ENCODE data around the gene KRTAP12-2.
"Not testable (repeated sequence)": the region's sequence is repeated elsewhere in the genome, so short reads cannot be mapped to it uniquely, and the experiment has no call there.

KRTAP12-2 gene

DNA sequence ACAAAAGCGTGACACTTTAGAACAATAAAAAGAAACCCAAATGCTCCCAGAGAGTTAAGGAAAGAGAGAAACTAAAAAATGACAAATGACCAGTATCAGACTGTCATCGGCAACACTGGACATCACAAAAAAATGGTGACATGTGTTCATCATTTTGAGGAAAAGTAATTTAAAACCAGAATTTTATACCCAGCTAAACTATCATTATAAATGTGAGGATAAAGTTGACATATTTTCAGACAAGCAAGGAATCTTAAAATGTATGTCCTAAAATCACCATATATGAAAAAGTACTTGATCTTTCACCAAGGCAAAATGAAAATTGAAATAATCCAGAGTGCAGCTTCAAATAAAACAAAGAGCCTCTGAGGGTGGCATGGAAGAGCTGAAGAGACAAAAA, 21.8 kb downstream of the KRTAP12-2 start:
- DNase-seq (ENCODE audit: low spot score), result no peak
- TF ChIP-seq, protein P1, sequence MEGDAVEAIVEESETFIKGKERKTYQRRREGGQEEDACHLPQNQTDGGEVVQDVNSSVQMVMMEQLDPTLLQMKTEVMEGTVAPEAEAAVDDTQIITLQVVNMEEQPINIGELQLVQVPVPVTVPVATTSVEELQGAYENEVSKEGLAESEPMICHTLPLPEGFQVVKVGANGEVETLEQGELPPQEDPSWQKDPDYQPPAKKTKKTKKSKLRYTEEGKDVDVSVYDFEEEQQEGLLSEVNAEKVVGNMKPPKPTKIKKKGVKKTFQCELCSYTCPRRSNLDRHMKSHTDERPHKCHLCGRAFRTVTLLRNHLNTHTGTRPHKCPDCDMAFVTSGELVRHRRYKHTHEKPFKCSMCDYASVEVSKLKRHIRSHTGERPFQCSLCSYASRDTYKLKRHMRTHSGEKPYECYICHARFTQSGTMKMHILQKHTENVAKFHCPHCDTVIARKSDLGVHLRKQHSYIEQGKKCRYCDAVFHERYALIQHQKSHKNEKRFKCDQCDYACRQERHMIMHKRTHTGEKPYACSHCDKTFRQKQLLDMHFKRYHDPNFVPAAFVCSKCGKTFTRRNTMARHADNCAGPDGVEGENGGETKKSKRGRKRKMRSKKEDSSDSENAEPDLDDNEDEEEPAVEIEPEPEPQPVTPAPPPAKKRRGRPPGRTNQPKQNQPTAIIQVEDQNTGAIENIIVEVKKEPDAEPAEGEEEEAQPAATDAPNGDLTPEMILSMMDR (IDR thresholded peaks at IDR 0.05; ENCODE audit: extremely low read depth, insufficient read depth, missing control alignments), result no peak
- in situ Hi-C loops (cut with MboI; ENCODE audit: low pct_unique_long_range_greater_than_20kb, low sequenced_read_pairs, unreplicated experiment), result no loop called here

DNA sequence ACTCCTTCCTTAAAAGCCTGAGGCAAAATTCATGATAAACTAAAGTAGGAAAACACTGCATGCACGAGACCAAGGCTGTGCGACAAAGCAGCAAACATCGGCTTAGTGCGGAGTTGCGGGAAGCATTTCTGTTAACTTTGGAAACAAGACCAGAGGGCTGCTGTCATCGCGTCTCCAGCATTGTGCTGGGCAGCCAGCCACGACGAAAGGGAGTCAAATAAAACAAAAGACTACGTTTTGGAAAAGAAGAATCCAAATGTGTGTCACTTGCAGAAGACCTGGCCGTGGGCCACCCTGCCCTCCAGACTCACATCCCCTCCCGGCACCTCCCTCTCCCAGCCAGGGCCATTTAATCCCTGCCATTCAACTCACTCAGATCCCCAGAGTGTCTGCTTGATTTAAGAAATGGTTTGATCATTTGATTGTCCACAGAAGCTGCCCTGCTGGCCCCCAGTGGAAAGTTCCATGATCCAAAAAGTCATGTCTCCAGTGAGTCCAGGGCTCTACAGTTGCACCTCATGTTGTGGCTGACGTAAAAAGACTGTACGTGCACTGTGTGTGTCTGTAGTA, 22.9 kb downstream of the KRTAP12-2 start:
- no peak for DNase-seq (ENCODE audit: low spot score)
- in situ Hi-C loops (cut with MboI; ENCODE audit: low pct_unique_long_range_greater_than_20kb, low sequenced_read_pairs, unreplicated experiment), result no loop called here
- TF ChIP-seq, protein P1 (IDR thresholded peaks at IDR 0.05; ENCODE audit: extremely low read depth, insufficient read depth, missing control alignments), result no peak

DNA sequence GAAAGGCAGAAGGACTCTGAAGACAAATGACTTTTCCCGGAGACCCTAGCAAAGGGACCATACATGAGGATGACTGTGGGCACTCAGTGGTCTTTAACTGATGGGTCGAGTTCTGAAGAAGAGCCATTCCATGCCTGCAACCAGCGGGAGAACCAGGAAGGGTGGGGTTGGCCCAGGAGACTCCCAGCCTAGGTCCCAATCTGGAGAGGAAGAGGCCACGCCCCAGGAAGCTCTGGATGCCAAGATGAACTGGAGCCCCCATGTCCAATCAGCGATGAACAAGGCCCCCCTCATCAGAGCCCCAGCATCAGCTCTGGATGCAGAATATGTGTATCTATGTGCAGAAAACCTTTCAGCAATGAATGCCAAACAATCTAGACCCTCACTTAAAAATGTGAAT, 26.0 kb downstream of the KRTAP12-2 start:
- no peak for DNase-seq (ENCODE audit: low spot score)
- in situ Hi-C loops (cut with MboI; ENCODE audit: low pct_unique_long_range_greater_than_20kb, low sequenced_read_pairs, unreplicated experiment), result no loop called here
- TF ChIP-seq, protein P1 (IDR thresholded peaks at IDR 0.05; ENCODE audit: extremely low read depth, insufficient read depth, missing control alignments), result no peak

DNA sequence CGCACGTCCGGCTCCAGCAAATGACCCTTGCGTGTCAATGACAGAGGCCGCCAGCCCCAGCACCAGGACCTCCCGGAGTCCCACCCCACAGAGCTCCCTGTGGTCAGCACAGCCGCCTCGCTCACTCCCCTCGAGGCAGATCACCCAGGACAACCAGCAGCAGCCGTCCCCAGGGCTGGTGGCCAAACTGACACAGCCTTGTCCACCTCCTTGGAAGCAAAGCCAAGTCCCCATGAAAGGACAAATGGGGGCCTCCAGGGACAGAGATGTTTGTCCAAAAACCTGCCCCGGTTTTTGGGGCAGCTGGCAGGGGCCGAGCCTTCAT, 27.4 kb downstream of the KRTAP12-2 start:
- no peak for DNase-seq (ENCODE audit: low spot score)
- TF ChIP-seq, protein P1 (IDR thresholded peaks at IDR 0.05; ENCODE audit: extremely low read depth, insufficient read depth, missing control alignments), result no peak
- in situ Hi-C loops (cut with MboI; ENCODE audit: low pct_unique_long_range_greater_than_20kb, low sequenced_read_pairs, unreplicated experiment), result no loop called here

DNA sequence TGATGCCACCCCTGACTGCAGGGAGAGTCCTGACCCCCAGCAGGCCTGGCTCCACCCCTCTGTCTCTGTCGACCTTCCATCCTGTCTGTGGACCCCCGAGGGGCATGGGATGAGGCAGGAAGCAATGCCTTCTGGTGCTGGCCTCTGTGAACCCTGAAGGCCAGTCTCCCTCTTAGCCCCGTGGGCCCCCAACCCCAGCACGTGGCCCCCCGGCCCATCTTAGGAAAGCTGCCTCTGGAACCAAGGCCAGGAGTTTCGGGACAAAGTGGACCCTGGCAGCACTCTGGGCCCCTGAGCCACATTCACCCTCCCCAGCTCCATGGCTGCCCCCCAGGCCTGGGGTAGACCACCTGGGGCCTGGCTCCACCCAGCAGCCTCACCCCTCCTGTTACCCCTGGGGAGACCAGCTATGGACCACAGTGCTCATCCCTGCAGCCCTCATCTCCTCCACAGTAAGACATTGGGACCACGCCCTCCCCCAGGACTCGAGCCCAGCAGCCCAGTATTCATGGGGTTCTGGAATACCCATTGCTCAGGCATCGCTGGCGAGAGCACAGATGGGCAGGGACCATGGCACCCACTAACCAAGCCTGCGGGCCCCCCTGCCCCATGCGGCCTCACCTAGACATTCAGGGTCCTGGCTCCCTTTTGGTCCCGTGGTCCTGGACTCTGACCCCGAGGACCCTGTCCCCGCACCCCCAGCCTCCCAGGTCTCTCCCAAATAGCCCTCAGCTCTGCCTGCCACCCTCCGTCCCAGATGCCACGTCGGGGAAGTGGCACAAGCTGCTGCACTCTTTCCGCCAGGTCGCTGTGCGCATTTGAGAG, 28.0 kb downstream of the KRTAP12-2 start:
- in situ Hi-C loops (cut with MboI; ENCODE audit: low pct_unique_long_range_greater_than_20kb, low sequenced_read_pairs, unreplicated experiment); DNase-seq (ENCODE audit: low spot score): not testable (repeated sequence)

DNA sequence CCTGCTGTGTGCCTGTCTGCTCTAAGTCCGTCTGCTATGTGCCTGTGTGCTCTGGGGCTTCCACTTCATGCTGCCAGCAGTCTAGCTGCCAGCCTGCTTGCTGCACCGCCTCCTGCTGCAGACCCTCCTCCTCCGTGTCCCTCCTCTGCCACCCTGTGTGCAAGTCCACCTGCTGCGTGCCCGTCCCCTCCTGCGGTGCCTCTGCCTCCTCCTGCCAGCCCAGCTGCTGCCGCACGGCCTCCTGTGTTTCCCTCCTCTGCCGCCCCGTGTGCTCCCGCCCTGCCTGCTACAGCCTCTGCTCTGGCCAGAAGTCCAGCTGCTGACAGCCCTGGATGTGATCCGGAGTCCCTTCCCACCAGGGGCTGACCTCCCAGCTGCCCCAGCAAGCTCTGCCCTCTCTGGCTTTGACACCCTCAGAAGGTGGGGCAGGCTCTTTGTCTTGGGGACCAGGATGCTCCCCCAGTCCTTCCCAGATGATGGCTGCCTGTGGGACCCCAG, 28.8 kb downstream of the KRTAP12-2 start:
- in situ Hi-C loops (cut with MboI; ENCODE audit: low pct_unique_long_range_greater_than_20kb, low sequenced_read_pairs, unreplicated experiment); DNase-seq (ENCODE audit: low spot score): not testable (repeated sequence)

DNA sequence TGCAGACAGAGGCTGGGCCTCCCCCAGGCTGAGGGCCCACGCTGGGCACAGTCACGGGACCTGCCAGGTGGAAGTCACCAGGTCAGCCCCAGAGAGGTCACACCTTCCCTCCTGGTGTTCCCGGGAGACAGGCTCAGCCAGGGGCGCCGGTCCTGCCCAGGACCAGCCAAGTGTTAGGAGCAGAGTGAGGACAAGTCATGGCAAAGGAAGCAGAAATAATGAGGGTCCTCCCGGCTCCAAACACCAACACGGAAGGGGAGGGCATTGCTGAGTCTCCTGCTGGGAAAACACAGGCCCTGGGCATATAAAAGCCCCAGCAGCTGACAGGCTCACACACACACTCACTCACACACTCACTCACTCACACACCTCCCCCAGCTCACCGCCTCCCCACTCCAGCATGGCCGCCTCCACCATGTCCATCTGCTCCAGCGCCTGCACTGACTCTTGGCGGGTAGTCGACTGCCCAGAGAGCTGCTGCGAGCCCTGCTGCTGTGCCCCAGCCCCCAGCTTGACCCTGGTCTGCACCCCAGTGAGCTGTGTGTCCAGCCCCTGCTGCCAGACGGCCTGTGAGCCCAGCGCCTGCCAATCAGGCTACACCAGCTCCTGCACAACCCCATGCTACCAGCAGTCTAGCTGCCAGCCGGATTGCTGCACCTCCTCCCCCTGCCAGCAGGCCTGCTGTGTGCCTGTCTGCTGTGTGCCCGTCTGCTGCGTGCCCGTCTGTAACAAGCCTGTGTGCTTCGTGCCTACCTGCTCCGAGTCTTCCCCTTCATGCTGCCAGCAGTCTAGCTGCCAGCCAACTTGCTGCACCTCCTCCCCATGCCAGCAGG, 29.5 kb downstream of the KRTAP12-2 start, which contains the start of gene KRTAP10-10:
KRTAP10-10 (plus strand) TSS at position 339 of the 833 bp plus-strand sequence; CDS start at position 401, 62 bp downstream.
- DNase-seq (ENCODE audit: low spot score), result no peak
- TF ChIP-seq, protein P1 (IDR thresholded peaks at IDR 0.05; ENCODE audit: extremely low read depth, insufficient read depth, missing control alignments), result no peak
- in situ Hi-C loops (cut with MboI; ENCODE audit: low pct_unique_long_range_greater_than_20kb, low sequenced_read_pairs, unreplicated experiment), result no loop called here

Data from GM13977 (cell line).